H9 (cell line): ENCODE measurements around the gene SYCP2L. TPM values are rescaled to one million over a fixed set of nuclear protein-coding genes. Genes with fewer than 3 reads are reported as not detected.

ENCODE experiments used
- DNase-seq: peaks from one replicate; pipeline ENCODE4 v3.0.0-alpha.2; 2017
- H2AFZ ChIP-seq: one replicate; pipeline ENCODE4 v1.6.1; 2013; ENCODE audit warnings: mild to moderate bottlenecking, low read length, control low read depth, moderate library complexity
- H2AK5ac ChIP-seq: 2 replicates; pipeline ENCODE4 v1.6.1; 2013; ENCODE audit warnings: low read length, control low read depth, mixed read lengths; ENCODE audit not compliant: insufficient read length
- H2BK120ac ChIP-seq: one replicate; pipeline ENCODE4 v1.6.1; 2013; ENCODE audit warnings: low read depth, mild to moderate bottlenecking, low read length, control low read depth, inconsistent platforms; ENCODE audit not compliant: poor library complexity, severe bottlenecking
- H2BK12ac ChIP-seq: 2 replicates; pipeline ENCODE4 v1.6.1; 2013; ENCODE audit warnings: low read length, control low read depth, mixed read lengths, low read depth; ENCODE audit not compliant: insufficient read length
- H2BK15ac ChIP-seq: 2 replicates; pipeline ENCODE4 v1.6.1; 2013; ENCODE audit warnings: low read depth, low read length, control low read depth
- H2BK20ac ChIP-seq: one replicate; pipeline ENCODE4 v1.6.1; 2013; ENCODE audit warnings: low read depth, mild to moderate bottlenecking, low read length, control low read depth, inconsistent platforms; ENCODE audit not compliant: poor library complexity, severe bottlenecking
- H2BK5ac ChIP-seq: 2 replicates; pipeline ENCODE4 v1.6.1; 2013; ENCODE audit warnings: low read length, control low read depth, mixed read lengths; ENCODE audit not compliant: insufficient read length
- H3K14ac ChIP-seq: 2 replicates; pipeline ENCODE4 v1.6.1; 2013; ENCODE audit warnings: low read length, control low read depth; ENCODE audit not compliant: insufficient read depth
- H3K18ac ChIP-seq: 2 replicates; pipeline ENCODE4 v1.6.1; 2013; ENCODE audit warnings: low read depth, mild to moderate bottlenecking, mixed read lengths, low read length, control low read depth; ENCODE audit not compliant: insufficient read length
- H3K23ac ChIP-seq: 2 replicates; pipeline ENCODE4 v1.6.1; 2013; ENCODE audit warnings: low read length, control low read depth, mixed read lengths, low read depth; ENCODE audit not compliant: insufficient read length
- H3K23me2 ChIP-seq: 2 replicates; pipeline ENCODE4 v1.6.1; 2013; ENCODE audit warnings: low read depth, mild to moderate bottlenecking, mixed read lengths, low read length, control low read depth; ENCODE audit not compliant: insufficient read length, poor library complexity, severe bottlenecking
- H3K27ac ChIP-seq: 2 replicates; pipeline ENCODE4 v1.5.1; 2013; ENCODE audit warnings: low read length, control low read depth, mixed read lengths, low read depth; ENCODE audit not compliant: insufficient read length
- H3K27me3 ChIP-seq: 2 replicates; pipeline ENCODE4 v1.6.1; 2013; ENCODE audit warnings: low read length, control low read depth, inconsistent platforms; ENCODE audit not compliant: insufficient read depth
- H3K4ac ChIP-seq: 2 replicates; pipeline ENCODE4 v1.6.1; 2013; ENCODE audit warnings: low read depth, mild to moderate bottlenecking, control low read depth, inconsistent platforms, low read length, moderate library complexity
- H3K4me1 ChIP-seq: 2 replicates; pipeline ENCODE4 v1.6.1; 2013; ENCODE audit warnings: low read length, control low read depth, inconsistent platforms; ENCODE audit not compliant: insufficient read depth
- H3K4me2 ChIP-seq: 2 replicates; pipeline ENCODE4 v1.6.1; 2013; ENCODE audit warnings: low read length, control low read depth, mixed read lengths; ENCODE audit not compliant: insufficient read length, insufficient read depth
- H3K56ac ChIP-seq: 2 replicates; pipeline ENCODE4 v1.6.1; 2013; ENCODE audit warnings: low read depth, mild to moderate bottlenecking, mixed read lengths, low read length, control low read depth; ENCODE audit not compliant: insufficient read length
- H3K79me1 ChIP-seq: 2 replicates; pipeline ENCODE4 v1.6.1; 2013; ENCODE audit warnings: low read depth, mild to moderate bottlenecking, moderate library complexity, low read length, control low read depth, inconsistent platforms; ENCODE audit not compliant: insufficient read depth, poor library complexity, severe bottlenecking
- H3K79me2 ChIP-seq: 2 replicates; pipeline ENCODE4 v1.6.1; 2013; ENCODE audit warnings: low read length, control low read depth, inconsistent platforms; ENCODE audit not compliant: insufficient read depth
- H3K9ac ChIP-seq: 2 replicates; pipeline ENCODE4 v1.6.1; 2013; ENCODE audit warnings: low read length, control low read depth, mixed read lengths; ENCODE audit not compliant: insufficient read length; ENCODE audit errors: extremely low read depth
- H3K9me3 ChIP-seq: one replicate; pipeline ENCODE4 v1.6.1; 2013; ENCODE audit warnings: low read depth, low read length, inconsistent platforms; ENCODE audit not compliant: control insufficient read depth
- H3T11ph ChIP-seq: one replicate; pipeline ENCODE4 v1.6.1; 2013; ENCODE audit warnings: mild to moderate bottlenecking, low read length, control low read depth, inconsistent platforms
- H4K20me1 ChIP-seq: one replicate; pipeline ENCODE4 v1.6.1; 2013; ENCODE audit not compliant: control insufficient read depth, insufficient read length, insufficient read depth
- H4K5ac ChIP-seq: 2 replicates; pipeline ENCODE4 v1.6.1; 2013; ENCODE audit warnings: low read depth, mild to moderate bottlenecking, mixed read lengths, low read length, control low read depth; ENCODE audit not compliant: insufficient read length
- H4K8ac ChIP-seq: replicated peaks from 2 replicates; pipeline ENCODE4 v1.6.1; 2013; ENCODE audit warnings: low read length, control low read depth, mixed read lengths, low read depth; ENCODE audit not compliant: insufficient read length
- H4K91ac ChIP-seq: 2 replicates; pipeline ENCODE4 v1.6.1; 2013; ENCODE audit warnings: low read depth, mild to moderate bottlenecking, moderate library complexity, mixed read lengths, low read length, control low read depth; ENCODE audit not compliant: insufficient read length
- H3K27ac Mint-ChIP-seq, 3 experiments: 2 replicates in 2 of 3; 3 replicates in 1 of 3; pipeline ENCODE4 v1.8.0; 2020 to 2021; ENCODE audit warnings: mixed read lengths in 3 of 3, mild to moderate bottlenecking in 1 of 3, moderate library complexity in 1 of 3
- H3K27me3 Mint-ChIP-seq: 2 replicates; pipeline ENCODE4 v1.8.0; 2021; ENCODE audit warnings: low read depth, mild to moderate bottlenecking, moderate library complexity, mixed read lengths
- H3K36me3 Mint-ChIP-seq, 3 experiments: 2 replicates in 2 of 3; 3 replicates in 1 of 3; pipeline ENCODE4 v1.8.0; 2020 to 2021; ENCODE audit warnings: low read depth in 3 of 3, mixed read lengths in 3 of 3; ENCODE audit not compliant: insufficient read depth in 1 of 3
- H3K4me1 Mint-ChIP-seq, 2 experiments: 2 replicates each; pipeline ENCODE4 v1.8.0; 2020; ENCODE audit warnings: mixed read lengths in 2 of 2
- H3K4me3 Mint-ChIP-seq, 2 experiments: 2 replicates in 1 of 2; 3 replicates in 1 of 2; pipeline ENCODE4 v1.8.0; 2020 to 2021; ENCODE audit warnings: mild to moderate bottlenecking in 2 of 2, mixed read lengths in 2 of 2, moderate library complexity in 1 of 2
- H3K9me3 Mint-ChIP-seq, 2 experiments: 2 replicates in 1 of 2; 3 replicates in 1 of 2; pipeline ENCODE4 v1.8.0; 2020; ENCODE audit warnings: mild to moderate bottlenecking in 2 of 2, mixed read lengths in 2 of 2, moderate library complexity in 1 of 2
- WGBS: extraction: QIAGEN DNeasy Blood & Tissue Kit; methylation state at CpG from one replicate; pipeline ENCODE4 v1.1.7; 2013; ENCODE audit warnings: missing lambda C conversion rate, low lambda C conversion rate, mixed read lengths; ENCODE audit not compliant: insufficient read length; ENCODE audit errors: extremely low coverage; 5-methylcytosine and 5-hydroxymethylcytosine counted together
- total RNA-seq: library from RNA; stranded (reverse); gene quantifications from 2 replicates; pipeline ENCODE4 v1.2.1, GENCODE V29; 2021
- TF ChIP-seq, protein P1 (sequence below): fragments of 200-600 bp; sonication (generic); conservative IDR thresholded peaks from 3 replicates; pipeline ENCODE4 v1.8.0; 2021; ENCODE audit warnings: antibody characterized with exemption, mild to moderate bottlenecking

SYCP2L gene
- total RNA-seq, 1 experiment from 2014 or later: 3.5 TPM

DNA sequence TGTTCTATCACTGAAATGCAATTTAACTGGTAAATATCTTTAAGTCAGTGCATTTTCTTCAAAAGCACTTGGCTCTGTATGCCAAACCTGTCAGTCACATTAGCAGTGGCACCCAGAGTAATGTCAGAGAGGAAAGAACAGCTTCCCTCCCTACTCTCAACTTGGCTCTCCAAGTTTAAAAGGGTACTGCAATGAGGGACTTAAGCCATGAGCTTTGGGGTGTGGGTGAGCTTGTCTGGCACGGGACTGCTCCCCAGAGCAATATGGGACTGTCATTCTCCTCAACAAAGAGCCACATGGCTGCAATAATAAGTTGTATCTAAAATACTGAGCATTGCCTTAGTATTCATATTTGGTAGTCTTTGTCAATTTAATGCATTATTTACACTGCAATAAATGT is 9.0 kb upstream of the SYCP2L start:
- no CpG with 5 or more reads among the region's 1 CpG for WGBS
- peaks cover 53% of the 10 kb centered on the region for H3K27me3 Mint-ChIP-seq
- H3K9me3 ChIP-seq: no peaks in the 10 kb centered on the region

More for the DNA sequence above, 9.0 kb upstream of the SYCP2L start:
- no peak overlapping the region for H3K14ac ChIP-seq
- DNase-seq: no peak
- H3K23ac ChIP-seq: no peak overlapping the region
- H4K20me1 ChIP-seq: no peaks in the 10 kb centered on the region
- Mint-ChIP-seq H3K36me3 (no peaks in the 10 kb centered on the region), H3K4me3 (no peak overlapping the region), H3K9me3 (no peaks in the 10 kb centered on the region), H3K27ac (no peak overlapping the region), H3K4me1 (peaks cover 14 to 22% of the 10 kb centered on the region in 2 experiments)
- H3K56ac ChIP-seq: no peak overlapping the region
- no peak overlapping the region for H4K8ac ChIP-seq
- H4K91ac ChIP-seq: no peak overlapping the region
- no peak overlapping the region for H3T11ph ChIP-seq
- no peak overlapping the region for H2AFZ ChIP-seq
- TF ChIP-seq, protein P1, sequence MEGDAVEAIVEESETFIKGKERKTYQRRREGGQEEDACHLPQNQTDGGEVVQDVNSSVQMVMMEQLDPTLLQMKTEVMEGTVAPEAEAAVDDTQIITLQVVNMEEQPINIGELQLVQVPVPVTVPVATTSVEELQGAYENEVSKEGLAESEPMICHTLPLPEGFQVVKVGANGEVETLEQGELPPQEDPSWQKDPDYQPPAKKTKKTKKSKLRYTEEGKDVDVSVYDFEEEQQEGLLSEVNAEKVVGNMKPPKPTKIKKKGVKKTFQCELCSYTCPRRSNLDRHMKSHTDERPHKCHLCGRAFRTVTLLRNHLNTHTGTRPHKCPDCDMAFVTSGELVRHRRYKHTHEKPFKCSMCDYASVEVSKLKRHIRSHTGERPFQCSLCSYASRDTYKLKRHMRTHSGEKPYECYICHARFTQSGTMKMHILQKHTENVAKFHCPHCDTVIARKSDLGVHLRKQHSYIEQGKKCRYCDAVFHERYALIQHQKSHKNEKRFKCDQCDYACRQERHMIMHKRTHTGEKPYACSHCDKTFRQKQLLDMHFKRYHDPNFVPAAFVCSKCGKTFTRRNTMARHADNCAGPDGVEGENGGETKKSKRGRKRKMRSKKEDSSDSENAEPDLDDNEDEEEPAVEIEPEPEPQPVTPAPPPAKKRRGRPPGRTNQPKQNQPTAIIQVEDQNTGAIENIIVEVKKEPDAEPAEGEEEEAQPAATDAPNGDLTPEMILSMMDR: no peak
- no peak overlapping the region for H2BK20ac ChIP-seq
- no peaks in the 10 kb centered on the region for H3K79me1 ChIP-seq
- no peak overlapping the region for H3K27ac ChIP-seq
- H3K4me2 ChIP-seq: no peak overlapping the region
- H3K79me2 ChIP-seq: no peaks in the 10 kb centered on the region
- H4K5ac ChIP-seq: no peak overlapping the region
- H3K4ac ChIP-seq: no peak overlapping the region
- H2BK15ac ChIP-seq: no peak overlapping the region
- no peak overlapping the region for H3K18ac ChIP-seq
- no peak overlapping the region for H2BK120ac ChIP-seq
- peaks cover 10% of the 10 kb centered on the region for H3K23me2 ChIP-seq
- H3K27me3 ChIP-seq: peaks cover 8% of the 10 kb centered on the region; the same call in 1 of the 2 replicates
- H3K4me1 ChIP-seq: no peaks in the 10 kb centered on the region
- H2BK12ac ChIP-seq: no peak overlapping the region
- H2AK5ac ChIP-seq: no peak overlapping the region
- no peak overlapping the region for H3K9ac ChIP-seq
- no peak overlapping the region for H2BK5ac ChIP-seq
